Stimulated activated naive CD4-positive, alpha-beta T cell (primary cell): ENCODE data around the gene WNT3.
"Not testable (repeated sequence)": the region's sequence is repeated elsewhere in the genome, so short reads cannot be mapped to it uniquely, and the experiment has no call there.

Source experiments
- DNase-seq, 6 experiments: peaks; one replicate each; lab custom pipeline; 2025; lab: John Stamatoyannopoulos, UW

The WNT3 gene

GRCh38 chr17:46783031-46783593 lies 35.4 kb downstream of the WNT3 start:
- no peak for DNase-seq

GRCh38 chr17:46782250-46782953 lies 36.1 kb downstream of the WNT3 start:
- no peak for DNase-seq

- no peak for DNase-seq
Observed at GRCh38 chr17:46780003-46780373, 38.5 kb downstream of the WNT3 start.

GRCh38 chr17:46777943-46778915 lies 40.3 kb downstream of the WNT3 start:
- DNase-seq, result no peak

GRCh38 chr17:46776298-46777005 lies 42.0 kb downstream of the WNT3 start:
- DNase-seq, result no peak

- no peak for DNase-seq
Observed at GRCh38 chr17:46774108-46774737, 44.3 kb downstream of the WNT3 start.

- no peak for DNase-seq
Observed at GRCh38 chr17:46773676-46774075, 44.8 kb downstream of the WNT3 start.

- no peak for DNase-seq
Observed at GRCh38 chr17:46773221-46773605, 45.3 kb downstream of the WNT3 start.

GRCh38 chr17:46772475-46773220 lies 45.8 kb downstream of the WNT3 start:
- DNase-seq, result no peak

- DNase-seq, result no peak
Observed at GRCh38 chr17:46771561-46772474, 46.7 kb downstream of the WNT3 start.

GRCh38 chr17:46770818-46771560 lies 47.5 kb downstream of the WNT3 start:
- no peak for DNase-seq

GRCh38 chr17:46770439-46770817 lies 48.1 kb downstream of the WNT3 start:
- no peak for DNase-seq

- no peak for DNase-seq
Observed at GRCh38 chr17:46769531-46770438, 48.7 kb downstream of the WNT3 start.

GRCh38 chr17:46768896-46769295 lies 49.6 kb downstream of the WNT3 start:
- DNase-seq, result not testable (repeated sequence)

GRCh38 chr17:46768540-46768870 lies 50.0 kb downstream of the WNT3 start:
- DNase-seq, result no peak

- DNase-seq, result no peak
Observed at GRCh38 chr17:46766493-46767491, 51.7 kb downstream of the WNT3 start.

GRCh38 chr17:46765453-46765852 lies 53.0 kb downstream of the WNT3 start:
- DNase-seq, result no peak
